ENCODE results near the gene CDHR3. TPM values are rescaled to one million over a fixed set of nuclear protein-coding genes. Genes with fewer than 3 reads are reported as not detected.
A peak's percentile ranks its signal among the peaks of the same experiment; 100 is the strongest.

Gene CDHR3
- total and polyA plus RNA-seq, 5 donors from 2014 or later: 5.6 to 38.2 (median 8.5) TPM

DNA sequence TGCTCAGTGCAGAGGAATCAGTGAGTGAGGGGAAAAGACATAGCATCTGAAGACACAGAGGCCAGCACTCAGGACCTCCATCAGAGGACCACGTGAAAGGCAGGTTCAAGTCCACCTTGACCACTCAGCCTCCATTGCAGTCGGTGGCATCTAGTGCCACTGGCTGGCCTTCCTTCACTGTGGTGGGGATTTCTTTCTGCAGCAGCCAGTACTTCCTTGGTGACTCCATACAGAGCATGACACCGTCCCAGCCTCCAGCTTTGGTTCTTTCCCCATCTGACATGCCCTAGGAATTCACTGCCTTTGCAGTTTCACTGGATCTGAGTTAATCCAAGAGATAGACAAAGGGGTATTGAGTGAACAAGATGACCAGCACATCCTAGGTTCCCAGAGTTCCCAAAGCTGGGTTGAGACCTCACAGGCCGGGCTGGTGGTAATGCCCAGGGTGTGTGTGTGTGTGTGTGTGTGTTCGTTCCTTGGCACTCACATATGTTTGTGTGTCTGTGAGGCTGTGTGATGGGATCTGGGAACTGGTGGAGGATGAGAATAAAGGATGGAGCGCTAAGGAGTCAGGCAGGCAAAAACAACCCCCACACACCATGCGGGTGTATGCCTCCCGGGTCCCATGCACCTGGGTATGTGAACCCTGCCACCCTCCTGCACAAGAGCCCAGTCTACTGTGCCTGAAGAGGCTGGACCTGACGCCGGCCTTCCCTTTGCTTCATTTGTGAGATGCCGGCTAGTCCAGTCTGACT is 91.3 kb downstream of the CDHR3 start:
- Histone ChIP-seq H3K4me3 (ENCODE audit: low read depth, low read length) (no peak overlapping the region), H3K9me3 (ENCODE audit: control insufficient read depth in 2 of 2, low read length in 2 of 2) (no peaks in the 10 kb centered on the region), H3K4me1 (ENCODE audit: control insufficient read depth, insufficient read depth, low read length, poor library complexity, severe bottlenecking) (peaks cover 11% of the 10 kb centered on the region), H3K36me3 (ENCODE audit: control insufficient read depth, insufficient read depth, low read length) (no peaks in the 10 kb centered on the region), H3K27ac (ENCODE audit: insufficient read depth, low read length, poor library complexity, severe bottlenecking) (no peak overlapping the region), H3K27me3 (ENCODE audit: control insufficient read depth, insufficient read depth, low read length) (no peaks in the 10 kb centered on the region)
- peaks cover 0 to 26% (median 14%) of the 10 kb centered on the region in 4 donors for H3K4me1 Mint-ChIP-seq
- H3K9me3 Mint-ChIP-seq: no peaks in the 10 kb centered on the region
- H3K4me3 Mint-ChIP-seq: no peak overlapping the region
- DNase-seq (no peak), ATAC-seq (ENCODE audit: low read depth in 2 of 2) (no peak)
- H3K27me3 Mint-ChIP-seq: peaks cover 22% of the 10 kb centered on the region
- no peak overlapping the region for H3K27ac Mint-ChIP-seq
- no peaks in the 10 kb centered on the region for H3K36me3 Mint-ChIP-seq

DNA sequence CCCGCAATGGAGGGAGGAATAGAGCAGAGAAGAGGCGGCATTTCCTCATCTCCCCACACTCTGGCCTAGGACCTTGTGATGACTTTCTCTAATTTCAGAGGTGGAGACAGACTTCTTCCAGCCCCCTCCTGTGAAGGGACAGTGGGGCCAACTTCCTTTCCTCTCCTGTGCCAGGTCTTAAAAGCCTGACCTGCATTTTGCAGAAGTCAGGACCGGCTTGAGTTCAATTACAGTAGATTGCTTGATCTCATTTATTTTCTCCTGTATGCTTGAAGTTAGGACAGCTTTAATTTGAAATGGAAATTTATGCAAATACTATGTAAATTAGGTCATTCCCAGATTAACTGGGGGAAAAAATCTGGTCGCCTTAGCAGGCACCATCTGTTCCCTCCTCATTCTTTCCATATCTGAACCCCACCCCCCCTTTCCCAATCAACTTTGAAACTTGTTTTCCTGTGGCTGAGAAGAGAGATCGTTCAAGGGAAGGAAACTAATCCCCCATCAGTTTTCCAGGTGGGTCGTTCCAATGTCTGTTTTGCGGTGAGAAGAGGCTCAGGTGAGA is 92.0 kb downstream of the CDHR3 start:
- Mint-ChIP-seq H3K36me3 (no peaks in the 10 kb centered on the region), H3K27ac (no peak overlapping the region)
- DNase-seq: no peak

GRCh38 chr7:106056513-106057203 is 93.6 kb downstream of the CDHR3 start:
- Histone ChIP-seq H3K27ac (ENCODE audit: insufficient read depth, low read length, poor library complexity, severe bottlenecking) (no peak overlapping the region), H3K27me3 (ENCODE audit: control insufficient read depth, insufficient read depth, low read length) (no peaks in the 10 kb centered on the region), H3K9me3 (ENCODE audit: control insufficient read depth in 2 of 2, low read length in 2 of 2) (no peaks in the 10 kb centered on the region), H3K36me3 (ENCODE audit: control insufficient read depth, insufficient read depth, low read length) (no peaks in the 10 kb centered on the region), H3K4me1 (ENCODE audit: control insufficient read depth, insufficient read depth, low read length, poor library complexity, severe bottlenecking) (peaks cover 11% of the 10 kb centered on the region), H3K4me3 (ENCODE audit: low read depth, low read length) (peak overlapping the region; percentile 21)
- Mint-ChIP-seq H3K27me3 (peaks cover 10% of the 10 kb centered on the region), H3K4me1 (peaks cover 0 to 28% (median 15%) of the 10 kb centered on the region in 4 donors), H3K27ac (peak overlapping the region in 1 of 3 donors; percentile 82), H3K4me3 (peak overlapping the region in 2 of 4 donors; percentile 38 to 55), H3K9me3 (no peaks in the 10 kb centered on the region), H3K36me3 (no peaks in the 10 kb centered on the region)
- peak; percentile 93 for ATAC-seq (ENCODE audit: low read depth in 2 of 2)
- DNase-seq: peak; percentile 51 to 76 (median 74)

More for the DNA sequence above, 92.0 kb downstream of the CDHR3 start:
- H3K9me3 Mint-ChIP-seq: no peaks in the 10 kb centered on the region
- H3K36me3 ChIP-seq (ENCODE audit: control insufficient read depth, insufficient read depth, low read length): no peaks in the 10 kb centered on the region
- no peaks in the 10 kb centered on the region for H3K27me3 ChIP-seq (ENCODE audit: control insufficient read depth, insufficient read depth, low read length)
- H3K9me3 ChIP-seq (ENCODE audit: control insufficient read depth in 2 of 2, low read length in 2 of 2): no peaks in the 10 kb centered on the region
- H3K4me1 ChIP-seq (ENCODE audit: control insufficient read depth, insufficient read depth, low read length, poor library complexity, severe bottlenecking): peaks cover 11% of the 10 kb centered on the region
- no peak overlapping the region for H3K4me3 ChIP-seq (ENCODE audit: low read depth, low read length)
- no peak overlapping the region for H3K27ac ChIP-seq (ENCODE audit: insufficient read depth, low read length, poor library complexity, severe bottlenecking)
- peaks cover 0 to 28% (median 15%) of the 10 kb centered on the region in 4 donors for H3K4me1 Mint-ChIP-seq
- H3K27me3 Mint-ChIP-seq: peaks cover 19% of the 10 kb centered on the region
- no peak overlapping the region for H3K4me3 Mint-ChIP-seq
- no peak for ATAC-seq (ENCODE audit: low read depth in 2 of 2)

GRCh38 chr7:106057204-106057961 is 94.3 kb downstream of the CDHR3 start:
- H3K27ac ChIP-seq (ENCODE audit: insufficient read depth, low read length, poor library complexity, severe bottlenecking): no peak overlapping the region
- no peaks in the 10 kb centered on the region for H3K36me3 ChIP-seq (ENCODE audit: control insufficient read depth, insufficient read depth, low read length)
- H3K27ac Mint-ChIP-seq: peak overlapping the region in 2 of 3 donors; percentile 54 to 82
- ATAC-seq (ENCODE audit: low read depth in 2 of 2) (no peak), DNase-seq (no peak)
- peak overlapping the region in 2 of 4 donors; percentile 38 to 55 for H3K4me3 Mint-ChIP-seq
- H3K4me1 Mint-ChIP-seq: peaks cover 0 to 30% (median 15%) of the 10 kb centered on the region in 4 donors
- no peaks in the 10 kb centered on the region for H3K9me3 ChIP-seq (ENCODE audit: control insufficient read depth in 2 of 2, low read length in 2 of 2)
- no peaks in the 10 kb centered on the region for H3K36me3 Mint-ChIP-seq
- peak overlapping the region; percentile 21 for H3K4me3 ChIP-seq (ENCODE audit: low read depth, low read length)
- H3K9me3 Mint-ChIP-seq: no peaks in the 10 kb centered on the region
- peaks cover 7% of the 10 kb centered on the region for H3K27me3 Mint-ChIP-seq
- H3K27me3 ChIP-seq (ENCODE audit: control insufficient read depth, insufficient read depth, low read length): no peaks in the 10 kb centered on the region
- peaks cover 11% of the 10 kb centered on the region for H3K4me1 ChIP-seq (ENCODE audit: control insufficient read depth, insufficient read depth, low read length, poor library complexity, severe bottlenecking)

GRCh38 chr7:106057962-106058927 is 95.2 kb downstream of the CDHR3 start:
- ATAC-seq (ENCODE audit: low read depth in 2 of 2) (peak in 1 of 2 donors; percentile 18), DNase-seq (peak in 1 of 3 donors; percentile 24)
- Histone ChIP-seq H3K4me1 (ENCODE audit: control insufficient read depth, insufficient read depth, low read length, poor library complexity, severe bottlenecking) (peaks cover 11% of the 10 kb centered on the region), H3K9me3 (ENCODE audit: control insufficient read depth in 2 of 2, low read length in 2 of 2) (no peaks in the 10 kb centered on the region), H3K4me3 (ENCODE audit: low read depth, low read length) (no peak overlapping the region), H3K36me3 (ENCODE audit: control insufficient read depth, insufficient read depth, low read length) (no peaks in the 10 kb centered on the region), H3K27me3 (ENCODE audit: control insufficient read depth, insufficient read depth, low read length) (no peaks in the 10 kb centered on the region), H3K27ac (ENCODE audit: insufficient read depth, low read length, poor library complexity, severe bottlenecking) (no peak overlapping the region)
- Mint-ChIP-seq H3K36me3 (no peaks in the 10 kb centered on the region), H3K4me3 (peak overlapping the region in 1 of 4 donors; percentile 17), H3K4me1 (peaks cover 0 to 37% (median 16%) of the 10 kb centered on the region in 4 donors), H3K27me3 (peaks cover 6% of the 10 kb centered on the region), H3K27ac (peak overlapping the region in 2 of 3 donors; percentile 54 to 79), H3K9me3 (no peaks in the 10 kb centered on the region)

DNA sequence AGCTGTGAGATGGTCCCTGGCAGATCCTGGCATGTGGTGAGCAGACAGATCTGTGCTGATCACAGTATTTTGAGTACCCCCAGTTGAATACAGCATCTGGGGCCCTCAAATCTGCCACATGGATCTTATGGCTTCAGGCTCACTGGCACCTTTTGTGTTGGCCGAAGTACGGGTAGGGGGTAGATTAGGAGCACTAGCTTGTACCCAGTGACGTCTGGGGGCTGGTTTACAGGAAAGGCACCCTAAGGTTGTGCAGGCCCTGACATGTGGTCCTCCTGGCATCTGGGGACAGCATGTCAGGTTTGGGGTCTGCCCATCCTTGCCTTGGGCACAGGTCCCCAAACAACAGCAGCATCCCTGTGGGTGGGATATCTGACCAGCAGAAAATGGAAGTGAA is 95.9 kb downstream of the CDHR3 start:
- H3K36me3 ChIP-seq (ENCODE audit: control insufficient read depth, insufficient read depth, low read length): no peaks in the 10 kb centered on the region
- peaks cover 11% of the 10 kb centered on the region for H3K4me1 ChIP-seq (ENCODE audit: control insufficient read depth, insufficient read depth, low read length, poor library complexity, severe bottlenecking)
- Mint-ChIP-seq H3K27me3 (peaks cover 6% of the 10 kb centered on the region), H3K27ac (peak overlapping the region in 1 of 3 donors; percentile 77), H3K36me3 (no peaks in the 10 kb centered on the region), H3K9me3 (no peaks in the 10 kb centered on the region), H3K4me1 (peaks cover 0 to 39% (median 16%) of the 10 kb centered on the region in 4 donors), H3K4me3 (no peak overlapping the region)
- H3K9me3 ChIP-seq (ENCODE audit: control insufficient read depth in 2 of 2, low read length in 2 of 2): no peaks in the 10 kb centered on the region
- no peak for DNase-seq
- no peak overlapping the region for H3K4me3 ChIP-seq (ENCODE audit: low read depth, low read length)
- H3K27ac ChIP-seq (ENCODE audit: insufficient read depth, low read length, poor library complexity, severe bottlenecking): no peak overlapping the region
- H3K27me3 ChIP-seq (ENCODE audit: control insufficient read depth, insufficient read depth, low read length): no peaks in the 10 kb centered on the region
- ATAC-seq (ENCODE audit: low read depth in 2 of 2): no peak
